OCI-LY3 (cell line): ENCODE results near the gene RPL29.

ENCODE experiments used
- H2AFZ ChIP-seq: fragments of 200-600, 300-600 bp; shearing (Covaris generic); 2 replicates; pipeline ENCODE4 v1.6.0; 2014; ENCODE audit warnings: antibody characterized with exemption, low read depth, low read length
- H3K27ac ChIP-seq: fragments of 200-600, 300-600 bp; sonication (generic); 2 replicates; pipeline ENCODE4 v1.5.1; 2014; ENCODE audit warnings: mild to moderate bottlenecking, low read length, moderate library complexity, mixed read lengths
- H3K27me3 ChIP-seq: fragments of 200-600, 300-600 bp; sonication (generic); 2 replicates; pipeline ENCODE4 v1.6.1; 2014; ENCODE audit warnings: low read depth, low read length, mixed read lengths
- H3K36me3 ChIP-seq: fragments of 200-600, 300-600 bp; sonication (generic); replicated peaks from 2 replicates; pipeline ENCODE3; 2014; ENCODE audit warnings: low read depth, low read length, mixed read lengths
- H3K4me1 ChIP-seq: fragments of 300-600, 200-600 bp; sonication (generic); 2 replicates; pipeline ENCODE4 v1.6.1; 2014; ENCODE audit warnings: low read length, mixed read lengths
- H3K4me2 ChIP-seq: fragments of 200-600, 300-600 bp; sonication (generic); 2 replicates; pipeline ENCODE4 v1.6.1; 2014; ENCODE audit warnings: low read length, mixed read lengths
- H3K4me3 ChIP-seq: fragments of 300-600, 200-600 bp; sonication (generic); 2 replicates; pipeline ENCODE4 v1.5.1; 2014; ENCODE audit warnings: antibody characterized with exemption, mild to moderate bottlenecking, low read length, moderate library complexity
- H3K79me2 ChIP-seq: fragments of 300-600, 200-600 bp; shearing (Covaris generic); 2 replicates; pipeline ENCODE4 v1.6.1; 2014; ENCODE audit warnings: mild to moderate bottlenecking, low read length, mixed read lengths
- H3K9ac ChIP-seq: fragments of 300-600, 200-600 bp; shearing (Covaris generic); 2 replicates; pipeline ENCODE4 v1.6.0; 2014; ENCODE audit warnings: mild to moderate bottlenecking, low read length, moderate library complexity
- H3K9me3 ChIP-seq: fragments of 200-600, 300-600 bp; shearing (Covaris generic); 2 replicates; pipeline ENCODE4 v1.6.1; 2014; ENCODE audit warnings: low read length, mixed read lengths; ENCODE audit not compliant: insufficient read depth
- H4K20me1 ChIP-seq: fragments of 200-600, 300-600 bp; sonication (generic); 2 replicates; pipeline ENCODE4 v1.6.1; 2016; ENCODE audit warnings: low read length, mixed read lengths; ENCODE audit not compliant: insufficient read depth
- CTCF ChIP-seq: fragments of 200-600, 300-600 bp; sonication (generic); IDR thresholded peaks from 2 replicates; pipeline ENCODE4 v1.5.1; 2014; ENCODE audit warnings: antibody characterized with exemption, low read length, low read depth
- EZH2phosphoT487 ChIP-seq: fragments of 200-600 bp; shearing (Covaris generic); IDR thresholded peaks from 2 replicates; pipeline ENCODE4 v1.6.1; 2018; ENCODE audit warnings: antibody characterized with exemption, mixed run types, low read depth

RPL29 gene

GRCh38 chr3:51958603-51959521 lies 36.8 kb downstream of the RPL29 start:
- Histone ChIP-seq H3K79me2 (no peaks in the 10 kb centered on the region), H3K4me2 (no peak overlapping the region), H3K4me3 (no peak overlapping the region), H3K27ac (no peak overlapping the region), H3K9me3 (no peaks in the 10 kb centered on the region), H3K9ac (no peak overlapping the region), H3K36me3 (no peaks in the 10 kb centered on the region), H2AFZ (no peak overlapping the region), H4K20me1 (no peaks in the 10 kb centered on the region), H3K4me1 (peaks cover under 1% of the 10 kb centered on the region; the same call in 1 of the 2 replicates), H3K27me3 (no peaks in the 10 kb centered on the region)
- TF ChIP-seq CTCF (no peak), EZH2phosphoT487 (no peak)

GRCh38 chr3:51957520-51958205 lies 38.0 kb downstream of the RPL29 start:
- Histone ChIP-seq H3K4me2 (no peak overlapping the region), H3K4me1 (peaks cover 8% of the 10 kb centered on the region; the same call in 1 of the 2 replicates), H3K9me3 (no peaks in the 10 kb centered on the region), H3K4me3 (no peak overlapping the region), H3K79me2 (no peaks in the 10 kb centered on the region), H3K27ac (no peak overlapping the region), H4K20me1 (no peaks in the 10 kb centered on the region), H3K36me3 (no peaks in the 10 kb centered on the region), H3K27me3 (no peaks in the 10 kb centered on the region), H3K9ac (no peak overlapping the region), H2AFZ (no peak overlapping the region)
- no peak for TF ChIP-seq EZH2phosphoT487
- peak; percentile 18; the same call in 1 of the 2 replicates for TF ChIP-seq CTCF

- Histone ChIP-seq H3K4me2 (no peak overlapping the region), H3K4me1 (peaks cover 8% of the 10 kb centered on the region; the same call in 1 of the 2 replicates), H3K27ac (no peak overlapping the region), H3K4me3 (no peak overlapping the region), H3K79me2 (no peaks in the 10 kb centered on the region), H2AFZ (no peak overlapping the region), H4K20me1 (no peaks in the 10 kb centered on the region), H3K36me3 (no peaks in the 10 kb centered on the region), H3K9me3 (no peaks in the 10 kb centered on the region), H3K9ac (no peak overlapping the region), H3K27me3 (no peaks in the 10 kb centered on the region)
- TF ChIP-seq EZH2phosphoT487 (no peak), CTCF (0 out of 2 replicates have a peak, but pooled peaks have one; percentile 3)
These were observed 39.6 kb downstream of the RPL29 start for GRCh38 chr3:51955893-51956770.
